Liver (tissue), 9 donors: Measurements from ENCODE around the gene HOATZ. TPM values are rescaled to one million over a fixed set of nuclear protein-coding genes. Genes with fewer than 3 reads are reported as not detected.

Experiments used
- DNase-seq: peaks from one replicate; pipeline ENCODE4 v3.0.0-alpha.2; 2017; ENCODE audit warnings: low spot score
- H3K27ac ChIP-seq, 2 donors: one replicate each; pipeline ENCODE4 v1.7.0; 2013; ENCODE audit warnings: inconsistent platforms in 2 of 2, low read length in 2 of 2, control low read depth in 1 of 2, low read depth in 1 of 2, mild to moderate bottlenecking in 1 of 2
- H3K27me3 ChIP-seq, 4 donors: one replicate each; pipeline versions ENCODE4 v1.6.1 to v1.7.0; 2013; ENCODE audit warnings: low read length in 3 of 4, inconsistent platforms in 1 of 4, mild to moderate bottlenecking in 1 of 4, moderate library complexity in 1 of 4; ENCODE audit not compliant: control insufficient read depth in 4 of 4, insufficient read depth in 4 of 4
- H3K36me3 ChIP-seq, 4 donors: one replicate each; pipeline versions ENCODE4 v1.6.1 to v1.7.0; 2013; ENCODE audit warnings: low read length in 3 of 4, mild to moderate bottlenecking in 3 of 4, low read depth in 1 of 4, moderate library complexity in 1 of 4; ENCODE audit not compliant: control insufficient read depth in 4 of 4, insufficient read depth in 3 of 4
- H3K4me1 ChIP-seq, 4 donors: one replicate each; pipeline versions ENCODE4 v1.6.1 to v1.7.0; 2013; ENCODE audit warnings: low read length in 3 of 4, mild to moderate bottlenecking in 3 of 4, moderate library complexity in 1 of 4; ENCODE audit not compliant: control insufficient read depth in 4 of 4, insufficient read depth in 4 of 4
- H3K4me3 ChIP-seq, 3 donors: one replicate each; pipeline versions ENCODE4 v1.6.1 to v1.7.0; 2013; ENCODE audit warnings: low read length in 3 of 3, control low read depth in 1 of 3, low read depth in 1 of 3, mild to moderate bottlenecking in 1 of 3
- H3K9ac ChIP-seq, 2 donors: one replicate each; pipeline ENCODE4 v1.7.0; 2013; ENCODE audit warnings: low read length in 2 of 2, mild to moderate bottlenecking in 2 of 2, moderate library complexity in 2 of 2, control low read depth in 1 of 2, low read depth in 1 of 2
- H3K9me3 ChIP-seq, 4 donors: one replicate each; pipeline versions ENCODE4 v1.6.1 to v1.7.0; 2013; ENCODE audit warnings: low read length in 3 of 4; ENCODE audit not compliant: control insufficient read depth in 4 of 4
- ATF3 ChIP-seq: IDR thresholded peaks from 2 replicates; pipeline ENCODE4 v1.6.1; 2016; ENCODE audit warnings: antibody characterized with exemption
- CTCF ChIP-seq: fragments of 150-350 bp; IDR thresholded peaks from 2 replicates; pipeline ENCODE4 v1.5.1; 2017; ENCODE audit warnings: improper control_type of control experiment, low read depth, low read length; ENCODE audit not compliant: missing input control
- EGR1 ChIP-seq, 2 donors: IDR thresholded peaks; 2 replicates each; pipeline ENCODE4 v1.6.1; 2016 to 2018; ENCODE audit warnings: antibody characterized with exemption in 2 of 2, low read depth in 2 of 2
- FOXA1 ChIP-seq: IDR thresholded peaks from 2 replicates; pipeline ENCODE4 v1.6.1; 2016; ENCODE audit warnings: antibody characterized with exemption
- FOXA2 ChIP-seq: IDR thresholded peaks from 2 replicates; pipeline ENCODE4 v1.6.1; 2016; ENCODE audit warnings: antibody characterized with exemption
- HNF4G ChIP-seq: IDR thresholded peaks from 2 replicates; pipeline ENCODE4 v1.6.1; 2016; ENCODE audit warnings: antibody characterized with exemption
- JUND ChIP-seq, 2 donors: IDR thresholded peaks; 2 replicates each; pipeline ENCODE4 v1.6.1; 2016; ENCODE audit warnings: antibody characterized with exemption in 2 of 2
- NR2F2 ChIP-seq: IDR thresholded peaks from 2 replicates; pipeline ENCODE4 v1.6.1; 2016; ENCODE audit warnings: antibody characterized with exemption
- RAD21 ChIP-seq, 2 donors: IDR thresholded peaks; 2 replicates each; pipeline ENCODE4 v1.6.1; 2016; ENCODE audit warnings: antibody characterized with exemption in 2 of 2, mild to moderate bottlenecking in 2 of 2
- TAF1 ChIP-seq: conservative IDR thresholded peaks from 2 replicates; pipeline ENCODE4 v1.6.1; 2016; ENCODE audit warnings: antibody characterized with exemption, mild to moderate bottlenecking
- YY1 ChIP-seq: IDR thresholded peaks from 2 replicates; pipeline ENCODE4 v1.6.1; 2016; ENCODE audit warnings: antibody characterized with exemption, mild to moderate bottlenecking
- ZBTB33 ChIP-seq: IDR thresholded peaks from 2 replicates; pipeline ENCODE4 v1.6.1; 2016; ENCODE audit warnings: antibody characterized with exemption
- WGBS: extraction: QIAGEN DNeasy Blood & Tissue Kit; methylation state at CpG from one replicate; pipeline ENCODE4 v1.1.7; 2013; 5-methylcytosine and 5-hydroxymethylcytosine counted together
- polyA plus RNA-seq, 2 donors: library from polyadenylated mRNA; stranded (reverse) in 1 of 2; unstranded in 1 of 2; fragments of 200-250 nt in 1 of 2; fragments of >200 nt in 1 of 2; fragmentation: Nextera tagmentation in 1 of 2; extraction: Ambion mirVana in 1 of 2; gene quantifications; one replicate each; pipeline versions ENCODE4 v1.2.1 to v1.2.3, GENCODE V29; 2013 to 2015
- total RNA-seq, 2 donors: library from RNA; depleted of rRNA; stranded (reverse); fragments of >200 nt; gene quantifications; one replicate each; pipeline ENCODE4 v1.2.3, GENCODE V29; 2014
- donor health status: healthy.
- donor health status: healthy.
- donor health status: healthy.
- donor health status: healthy.
- donor health status: healthy.

HOATZ gene
- total and polyA plus RNA-seq, 4 donors, result not detected

- Histone ChIP-seq H3K27ac (no peak overlapping the region), H3K9ac (no peak overlapping the region), H3K36me3 (no peaks in the 10 kb centered on the region), H3K9me3 (peaks cover 0 to 2% (median 0%) of the 10 kb centered on the region in 4 donors), H3K4me1 (no peaks in the 10 kb centered on the region), H3K4me3 (no peak overlapping the region), H3K27me3 (no peaks in the 10 kb centered on the region)
- TF ChIP-seq YY1 (no peak), ZBTB33 (no peak), CTCF (no peak), FOXA1 (no peak), JUND (IDR thresholded peaks at IDR 0.05) (no peak), EGR1 (IDR thresholded peaks at IDR 0.05; ENCODE audit: low read depth in 2 of 2) (no peak)
- no peak for DNase-seq
Observed at GRCh38 chr11:111554532-111554931, 40.0 kb downstream of the HOATZ start.

GRCh38 chr11:111555255-111555654 lies 40.7 kb downstream of the HOATZ start:
- DNase-seq, result no peak
- no peaks in the 10 kb centered on the region for H3K36me3 ChIP-seq
- no peak for TF ChIP-seq FOXA2
- no peak for TF ChIP-seq EGR1 (IDR thresholded peaks at IDR 0.05; ENCODE audit: low read depth in 2 of 2)
- TF ChIP-seq TAF1, result no peak
- no peak for TF ChIP-seq NR2F2
- TF ChIP-seq JUND (IDR thresholded peaks at IDR 0.05), result no peak
- TF ChIP-seq HNF4G, result no peak
- TF ChIP-seq FOXA1, result no peak
- TF ChIP-seq ATF3, result no peak
- no peak overlapping the region for H3K9ac ChIP-seq
- no peak overlapping the region for H3K4me3 ChIP-seq
- H3K9me3 ChIP-seq, result peaks cover 0 to 2% (median 0%) of the 10 kb centered on the region in 4 donors
- H3K27me3 ChIP-seq, result no peaks in the 10 kb centered on the region
- H3K4me1 ChIP-seq, result no peaks in the 10 kb centered on the region
- no peak overlapping the region for H3K27ac ChIP-seq

GRCh38 chr11:111557425-111558111 lies 43.0 kb downstream of the HOATZ start:
- no peak overlapping the region for H3K9ac ChIP-seq

More at GRCh38 chr11:111557425-111558111, 43.0 kb downstream of the HOATZ start:
- no peaks in the 10 kb centered on the region for H3K36me3 ChIP-seq
- no peaks in the 10 kb centered on the region for H3K27me3 ChIP-seq
- no peak overlapping the region for H3K27ac ChIP-seq
- H3K4me3 ChIP-seq, result no peak overlapping the region
- peaks cover 0 to 2% (median 0%) of the 10 kb centered on the region in 4 donors for H3K9me3 ChIP-seq
- TF ChIP-seq ZBTB33, result no peak
- TF ChIP-seq RAD21 (IDR thresholded peaks at IDR 0.05), result no peak
- TF ChIP-seq NR2F2, result no peak
- TF ChIP-seq YY1, result no peak
- no peak for TF ChIP-seq FOXA2
- TF ChIP-seq HNF4G, result no peak
- no peak for TF ChIP-seq ATF3
- H3K4me1 ChIP-seq, result no peaks in the 10 kb centered on the region
- 91% methylated on average over 5 of the region's 5 CpGs for WGBS
- DNase-seq, result no peak
